ENCODE data around the gene FERMT2.

DNA sequence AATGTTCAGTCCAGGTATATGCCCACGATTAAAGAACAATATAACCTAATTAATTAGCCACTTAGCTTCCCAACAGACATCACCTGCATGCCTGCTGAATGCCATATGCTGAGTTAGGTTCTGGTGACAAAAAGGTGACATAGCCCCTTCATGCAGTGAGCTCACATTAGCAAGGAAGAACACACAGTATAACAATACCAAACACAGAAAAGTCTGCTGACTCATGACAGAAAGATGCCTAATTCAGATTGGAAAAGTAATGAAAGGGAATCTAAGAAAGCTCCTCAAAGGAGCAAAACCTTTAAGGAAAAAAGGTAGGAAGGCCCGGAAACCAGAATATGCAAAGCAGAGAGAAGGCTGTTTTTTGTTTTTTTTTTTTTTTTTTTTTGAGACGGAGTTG lies 59.0 kb downstream of the FERMT2 start:
- TF ChIP-seq, protein P1, sequence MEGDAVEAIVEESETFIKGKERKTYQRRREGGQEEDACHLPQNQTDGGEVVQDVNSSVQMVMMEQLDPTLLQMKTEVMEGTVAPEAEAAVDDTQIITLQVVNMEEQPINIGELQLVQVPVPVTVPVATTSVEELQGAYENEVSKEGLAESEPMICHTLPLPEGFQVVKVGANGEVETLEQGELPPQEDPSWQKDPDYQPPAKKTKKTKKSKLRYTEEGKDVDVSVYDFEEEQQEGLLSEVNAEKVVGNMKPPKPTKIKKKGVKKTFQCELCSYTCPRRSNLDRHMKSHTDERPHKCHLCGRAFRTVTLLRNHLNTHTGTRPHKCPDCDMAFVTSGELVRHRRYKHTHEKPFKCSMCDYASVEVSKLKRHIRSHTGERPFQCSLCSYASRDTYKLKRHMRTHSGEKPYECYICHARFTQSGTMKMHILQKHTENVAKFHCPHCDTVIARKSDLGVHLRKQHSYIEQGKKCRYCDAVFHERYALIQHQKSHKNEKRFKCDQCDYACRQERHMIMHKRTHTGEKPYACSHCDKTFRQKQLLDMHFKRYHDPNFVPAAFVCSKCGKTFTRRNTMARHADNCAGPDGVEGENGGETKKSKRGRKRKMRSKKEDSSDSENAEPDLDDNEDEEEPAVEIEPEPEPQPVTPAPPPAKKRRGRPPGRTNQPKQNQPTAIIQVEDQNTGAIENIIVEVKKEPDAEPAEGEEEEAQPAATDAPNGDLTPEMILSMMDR (IDR thresholded peaks at IDR 0.05): no peak
- no peak for TF ChIP-seq EP300 (IDR thresholded peaks at IDR 0.05)
